GM21528 (cell line): ENCODE data around the gene ECM1.
A peak's percentile ranks its signal among the peaks of the same experiment; 100 is the strongest.

Experiments used
- ATAC-seq: cut with Tn5 transposase; IDR thresholded peaks from one replicate; pipeline ENCODE4 v1.9.1; 2021; ENCODE audit warnings: mild to moderate bottlenecking, moderate library complexity; ENCODE audit not compliant: unreplicated experiment, low FRiP score

The ECM1 gene

GRCh38 chr1:150507912-150508864, at the start of gene ECM1:
TSS of gene ECM1 (plus strand) at chr1:150508109. CDS start at chr1:150508210, 101 bp downstream.
- ATAC-seq, result no peak

GRCh38 chr1:150464422-150464826, 43.5 kb upstream of the ECM1 start:
- ATAC-seq, result no peak

GRCh38 chr1:150466964-150467363, 40.9 kb upstream of the ECM1 start:
- no peak for ATAC-seq

GRCh38 chr1:150469291-150469690, 38.6 kb upstream of the ECM1 start:
- ATAC-seq, result no peak

- no peak for ATAC-seq
Measured at GRCh38 chr1:150472601-150473200, 35.2 kb upstream of the ECM1 start.

GRCh38 chr1:150473659-150474058, 34.2 kb upstream of the ECM1 start:
- no peak for ATAC-seq

- no peak for ATAC-seq
Measured at GRCh38 chr1:150474869-150475268, 33.0 kb upstream of the ECM1 start.

- no peak for ATAC-seq
Measured at GRCh38 chr1:150476754-150477153, 31.2 kb upstream of the ECM1 start.

- ATAC-seq, result no peak
Measured at GRCh38 chr1:150477320-150477719, 30.6 kb upstream of the ECM1 start.

GRCh38 chr1:150477733-150478132, 30.2 kb upstream of the ECM1 start:
- ATAC-seq, result no peak

- no peak for ATAC-seq
Measured at GRCh38 chr1:150479370-150479769, 28.5 kb upstream of the ECM1 start.

GRCh38 chr1:150479927-150480352, 28.0 kb upstream of the ECM1 start:
- no peak for ATAC-seq

GRCh38 chr1:150484431-150484830, 23.5 kb upstream of the ECM1 start:
- no peak for ATAC-seq

GRCh38 chr1:150484861-150485260, 23.0 kb upstream of the ECM1 start:
- ATAC-seq, result no peak

GRCh38 chr1:150486966-150487762, 20.7 kb upstream of the ECM1 start, which contains the start of gene TARS2:
TSS of gene TARS2 (plus strand) at chr1:150487419. CDS start at chr1:150487451, 32 bp downstream.
- ATAC-seq, result peak; percentile 98

- no peak for ATAC-seq
Measured at GRCh38 chr1:150487763-150488115, 20.2 kb upstream of the ECM1 start.

GRCh38 chr1:150493175-150493574, 14.7 kb upstream of the ECM1 start:
- ATAC-seq, result no peak

- no peak for ATAC-seq
Measured at GRCh38 chr1:150498342-150498741, 9.6 kb upstream of the ECM1 start.

- ATAC-seq, result no peak
Measured at GRCh38 chr1:150505431-150505830, 2.5 kb upstream of the ECM1 start.

GRCh38 chr1:150508982-150509381, 1.1 kb downstream of the ECM1 start:
- ATAC-seq, result no peak

- no peak for ATAC-seq
Measured at GRCh38 chr1:150511551-150511950, 3.6 kb downstream of the ECM1 start.
